ENCODE measurements around the gene TTC29.
"Not testable (repeated sequence)": the region's sequence is repeated elsewhere in the genome, so short reads cannot be mapped to it uniquely, and the experiment has no call there.

Gene TTC29

DNA sequence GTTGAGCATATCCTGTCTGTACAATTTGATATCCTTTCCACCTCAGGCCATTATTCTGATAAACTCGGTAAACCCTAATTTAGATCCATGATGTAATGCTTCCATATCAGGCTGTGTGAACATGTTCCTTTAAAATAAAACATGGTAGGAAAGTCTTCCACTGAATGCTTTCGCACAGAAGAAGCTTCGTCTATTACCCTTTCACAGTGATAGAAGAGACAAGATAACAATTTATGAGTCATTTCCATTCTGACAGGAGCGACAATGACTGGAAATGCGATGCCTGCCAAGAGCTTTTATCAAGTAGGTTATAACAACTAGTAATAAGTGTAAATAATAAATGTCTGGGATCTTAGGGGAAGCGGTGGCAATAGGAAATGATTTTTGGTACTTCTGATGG, 98.8 kb downstream of the TTC29 start:
- no peaks in the 10 kb centered on the region for H3K4me1 ChIP-seq (ENCODE audit: control insufficient read depth, insufficient read depth, low read length)
- H3K4me3 ChIP-seq (ENCODE audit: low read length) = no peak overlapping the region
- no peaks in the 10 kb centered on the region for H3K36me3 ChIP-seq (ENCODE audit: control insufficient read depth, insufficient read depth, low read length)
- H3K9ac ChIP-seq (ENCODE audit: low read length) = no peak overlapping the region
- H3K27me3 ChIP-seq (ENCODE audit: control insufficient read depth, insufficient read depth, low read length) = no peaks in the 10 kb centered on the region
- H3K27ac ChIP-seq (ENCODE audit: low read depth, low read length) = no peak overlapping the region

DNA sequence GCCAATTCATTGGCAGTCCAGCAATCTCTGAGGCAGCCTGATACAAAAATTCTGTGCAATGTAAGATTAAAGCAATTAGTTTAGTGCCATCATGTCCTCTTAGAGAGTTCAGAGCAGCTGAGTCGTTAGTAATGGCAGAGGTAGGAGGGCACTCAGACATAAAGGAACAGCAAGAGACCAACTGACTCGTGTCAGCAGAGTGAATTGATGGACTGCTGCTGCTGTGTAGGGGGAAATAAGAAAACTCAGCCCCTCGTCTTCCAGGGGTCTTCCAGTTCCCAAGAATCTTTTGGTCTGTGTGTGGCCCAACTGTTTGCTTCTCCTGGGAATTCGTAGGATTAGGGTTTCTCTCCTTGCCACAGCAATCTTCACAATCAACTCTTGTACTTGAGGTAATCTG, 100.9 kb downstream of the TTC29 start:
- Histone ChIP-seq H3K9ac (ENCODE audit: low read length) (no peak overlapping the region), H3K27me3 (ENCODE audit: control insufficient read depth, insufficient read depth, low read length) (no peaks in the 10 kb centered on the region), H3K27ac (ENCODE audit: low read depth, low read length) (no peak overlapping the region), H3K36me3 (ENCODE audit: control insufficient read depth, insufficient read depth, low read length) (no peaks in the 10 kb centered on the region), H3K4me1 (ENCODE audit: control insufficient read depth, insufficient read depth, low read length) (no peaks in the 10 kb centered on the region), H3K4me3 (ENCODE audit: low read length) (no peak overlapping the region)

DNA sequence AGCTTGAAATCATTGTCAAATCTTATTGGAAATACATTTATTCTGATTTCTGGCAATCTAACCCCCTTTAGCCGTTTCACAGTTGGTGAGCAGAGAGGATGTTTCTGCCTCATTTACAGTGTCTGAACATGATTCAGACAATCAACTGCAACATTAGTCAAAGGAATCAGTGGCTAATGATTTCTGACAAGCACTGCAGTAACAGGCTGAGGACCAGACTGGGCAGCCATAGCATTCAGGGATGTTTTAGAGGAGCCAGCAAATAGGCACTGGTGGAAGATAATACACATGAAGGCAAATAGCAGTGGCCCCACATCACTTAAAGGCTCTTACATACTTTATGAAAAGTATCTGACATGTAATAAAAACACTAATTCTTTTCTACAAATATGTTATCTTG, 102.8 kb downstream of the TTC29 start:
- no peaks in the 10 kb centered on the region for H3K36me3 ChIP-seq (ENCODE audit: control insufficient read depth, insufficient read depth, low read length)
- no peaks in the 10 kb centered on the region for H3K4me1 ChIP-seq (ENCODE audit: control insufficient read depth, insufficient read depth, low read length)
- H3K4me3 ChIP-seq (ENCODE audit: low read length) = no peak overlapping the region
- H3K27me3 ChIP-seq (ENCODE audit: control insufficient read depth, insufficient read depth, low read length) = no peaks in the 10 kb centered on the region
- no peak overlapping the region for H3K27ac ChIP-seq (ENCODE audit: low read depth, low read length)
- no peak overlapping the region for H3K9ac ChIP-seq (ENCODE audit: low read length)

DNA sequence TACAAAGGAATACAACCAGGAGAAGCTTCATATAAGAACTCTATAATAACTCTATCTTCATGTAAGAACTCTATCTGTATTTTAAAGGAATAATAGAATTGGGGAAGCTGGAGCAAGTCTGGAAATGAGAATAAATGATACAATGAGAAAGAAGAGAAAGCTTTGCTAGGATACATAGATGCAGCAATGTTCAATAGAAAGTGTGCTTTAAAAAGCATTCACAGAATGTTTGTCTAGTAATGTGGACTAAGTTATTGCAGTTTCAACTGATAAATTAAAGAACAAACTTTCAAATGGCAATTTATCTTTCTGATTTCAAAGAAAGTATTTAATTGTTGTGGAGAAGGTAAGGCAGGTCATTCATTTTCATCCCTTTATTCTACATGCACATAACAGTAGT, 104.9 kb downstream of the TTC29 start:
- no peak overlapping the region for H3K9ac ChIP-seq (ENCODE audit: low read length)
- no peaks in the 10 kb centered on the region for H3K27me3 ChIP-seq (ENCODE audit: control insufficient read depth, insufficient read depth, low read length)
- H3K4me3 ChIP-seq (ENCODE audit: low read length) = no peak overlapping the region
- H3K27ac ChIP-seq (ENCODE audit: low read depth, low read length) = no peak overlapping the region
- H3K4me1 ChIP-seq (ENCODE audit: control insufficient read depth, insufficient read depth, low read length) = no peaks in the 10 kb centered on the region
- H3K36me3 ChIP-seq (ENCODE audit: control insufficient read depth, insufficient read depth, low read length) = no peaks in the 10 kb centered on the region

DNA sequence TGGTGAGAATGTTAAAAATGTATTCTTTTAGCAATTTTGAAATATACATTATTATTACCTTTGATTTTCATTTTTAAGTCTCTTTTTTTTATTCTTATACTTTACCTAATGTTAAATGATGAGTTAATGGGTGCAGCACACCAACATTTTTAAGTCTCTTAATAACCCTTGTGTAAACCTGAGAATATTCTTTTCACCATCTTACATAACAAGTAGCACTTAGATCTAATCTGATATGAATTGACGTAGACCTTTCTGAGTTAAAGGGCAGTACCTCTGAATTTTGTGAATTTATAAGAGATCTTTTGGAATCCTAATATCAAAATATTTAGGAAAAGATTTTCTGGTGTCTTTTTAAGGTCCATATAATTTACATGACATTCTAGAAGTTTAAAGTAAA, 110.6 kb downstream of the TTC29 start:
- no peaks in the 10 kb centered on the region for H3K4me1 ChIP-seq (ENCODE audit: control insufficient read depth, insufficient read depth, low read length)
- H3K27ac ChIP-seq (ENCODE audit: low read depth, low read length) = no peak overlapping the region
- no peaks in the 10 kb centered on the region for H3K27me3 ChIP-seq (ENCODE audit: control insufficient read depth, insufficient read depth, low read length)
- no peak overlapping the region for H3K9ac ChIP-seq (ENCODE audit: low read length)
- H3K36me3 ChIP-seq (ENCODE audit: control insufficient read depth, insufficient read depth, low read length) = no peaks in the 10 kb centered on the region
- no peak overlapping the region for H3K4me3 ChIP-seq (ENCODE audit: low read length)

DNA sequence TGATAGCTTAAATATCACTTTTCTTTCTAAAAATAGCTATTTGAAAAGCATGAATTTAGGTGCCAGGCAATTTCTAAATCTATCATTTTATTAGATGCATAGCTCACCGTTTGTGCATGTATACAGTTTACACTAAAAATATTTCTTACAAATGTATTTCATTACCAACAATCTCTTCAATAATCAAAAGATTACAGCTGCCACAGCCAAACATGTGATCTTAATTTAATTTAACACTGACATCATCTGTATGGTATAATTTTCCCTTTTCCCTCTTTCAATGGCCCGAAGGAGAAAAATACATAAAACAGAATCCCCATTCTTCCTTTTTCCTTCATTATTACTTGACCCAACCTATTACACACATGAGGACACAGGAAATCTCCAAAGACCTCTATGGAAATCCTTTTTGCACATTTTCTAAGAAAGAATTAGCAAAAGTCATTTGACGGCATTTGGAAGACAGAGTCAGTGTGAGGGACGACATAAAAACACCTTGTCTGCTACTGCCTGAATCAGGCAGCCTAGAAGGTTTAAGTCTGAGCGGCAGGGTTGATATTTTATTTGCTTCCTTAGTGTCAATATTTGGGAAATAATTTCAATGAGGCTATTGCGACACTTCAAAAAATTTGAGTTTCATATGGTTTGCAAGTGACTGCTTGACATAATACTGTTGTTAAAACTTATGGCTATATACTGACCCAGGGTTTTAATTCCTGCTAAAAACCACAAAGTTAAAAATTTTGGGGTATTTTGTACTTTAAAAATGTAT, 111.2 kb downstream of the TTC29 start:
- H3K27ac ChIP-seq (ENCODE audit: low read depth, low read length) = no peak overlapping the region
- no peaks in the 10 kb centered on the region for H3K27me3 ChIP-seq (ENCODE audit: control insufficient read depth, insufficient read depth, low read length)
- no peak overlapping the region for H3K4me3 ChIP-seq (ENCODE audit: low read length)
- no peaks in the 10 kb centered on the region for H3K36me3 ChIP-seq (ENCODE audit: control insufficient read depth, insufficient read depth, low read length)
- H3K9ac ChIP-seq (ENCODE audit: low read length) = no peak overlapping the region
- H3K4me1 ChIP-seq (ENCODE audit: control insufficient read depth, insufficient read depth, low read length) = no peaks in the 10 kb centered on the region

DNA sequence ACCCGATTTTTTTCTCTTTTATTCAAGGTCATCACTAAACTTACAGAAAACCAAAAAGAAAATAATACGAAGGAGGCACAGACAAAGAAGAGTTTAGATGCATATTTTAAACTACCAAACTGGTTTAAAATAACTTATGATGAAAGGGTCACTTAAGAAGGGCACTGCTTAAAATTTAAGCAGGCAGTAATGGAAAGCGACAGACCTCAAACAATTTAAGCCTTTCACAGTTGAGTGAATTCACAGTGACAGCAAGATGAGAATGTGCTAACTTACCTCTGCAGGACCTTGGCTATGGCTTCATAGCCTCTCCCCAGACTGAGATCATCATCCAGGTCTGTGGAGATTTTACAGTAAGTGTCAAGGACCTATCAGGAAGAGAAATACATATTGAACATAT, 112.1 kb downstream of the TTC29 start:
- Histone ChIP-seq H3K27me3 (ENCODE audit: control insufficient read depth, insufficient read depth, low read length) (no peaks in the 10 kb centered on the region), H3K36me3 (ENCODE audit: control insufficient read depth, insufficient read depth, low read length) (no peaks in the 10 kb centered on the region), H3K4me1 (ENCODE audit: control insufficient read depth, insufficient read depth, low read length) (no peaks in the 10 kb centered on the region), H3K27ac (ENCODE audit: low read depth, low read length) (no peak overlapping the region), H3K9ac (ENCODE audit: low read length) (no peak overlapping the region), H3K4me3 (ENCODE audit: low read length) (no peak overlapping the region)

DNA sequence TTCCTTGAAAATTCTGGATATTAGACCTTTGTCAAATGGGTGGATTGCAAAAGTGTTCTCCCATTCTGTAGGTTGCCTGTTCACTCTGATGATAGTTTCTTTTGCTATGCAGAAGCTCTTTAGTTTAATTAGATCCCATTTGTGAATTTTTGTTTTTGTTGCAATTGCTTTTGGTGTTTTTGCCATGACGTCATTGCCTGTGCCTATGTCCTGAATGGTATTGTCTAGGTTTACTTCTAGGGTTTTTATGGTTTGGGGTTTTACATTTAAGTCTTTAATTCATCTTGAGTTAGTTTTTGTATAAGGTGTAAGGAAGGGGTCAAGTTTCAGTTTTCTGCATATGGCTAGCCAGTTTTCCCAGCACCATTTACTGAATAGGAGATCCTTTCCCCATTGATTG, 122.7 kb downstream of the TTC29 start:
- not testable (repeated sequence) for H3K27ac ChIP-seq (ENCODE audit: low read depth, low read length)

DNA sequence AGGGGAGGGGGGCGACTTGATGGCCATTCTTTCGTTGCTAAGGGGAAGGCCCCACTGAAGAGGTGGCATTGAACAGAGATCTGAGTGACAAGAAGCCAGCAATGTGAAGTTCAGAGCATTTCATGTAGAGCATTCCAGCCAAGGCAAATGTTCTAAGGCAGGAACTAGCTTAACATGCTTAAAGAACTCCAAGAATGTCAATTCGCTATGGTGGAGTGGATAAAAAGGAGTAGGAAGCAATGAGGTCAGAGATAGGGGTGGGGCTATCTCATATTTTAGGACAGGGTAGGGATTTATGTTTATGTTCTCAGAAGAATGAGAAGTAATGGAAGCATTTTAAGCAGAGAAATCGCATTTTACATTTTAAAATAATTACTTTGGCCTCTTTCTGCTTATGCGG, 130.9 kb downstream of the TTC29 start:
- no peaks in the 10 kb centered on the region for H3K27me3 ChIP-seq (ENCODE audit: control insufficient read depth, insufficient read depth, low read length)
- no peaks in the 10 kb centered on the region for H3K4me1 ChIP-seq (ENCODE audit: control insufficient read depth, insufficient read depth, low read length)
- H3K4me3 ChIP-seq (ENCODE audit: low read length) = no peak overlapping the region
- no peak overlapping the region for H3K27ac ChIP-seq (ENCODE audit: low read depth, low read length)
- H3K9ac ChIP-seq (ENCODE audit: low read length) = no peak overlapping the region
- H3K36me3 ChIP-seq (ENCODE audit: control insufficient read depth, insufficient read depth, low read length) = no peaks in the 10 kb centered on the region

More for the DNA sequence above, 122.7 kb downstream of the TTC29 start:
- H3K9ac ChIP-seq (ENCODE audit: low read length); H3K4me3 ChIP-seq (ENCODE audit: low read length); H3K27me3 ChIP-seq (ENCODE audit: control insufficient read depth, insufficient read depth, low read length); H3K4me1 ChIP-seq (ENCODE audit: control insufficient read depth, insufficient read depth, low read length); H3K36me3 ChIP-seq (ENCODE audit: control insufficient read depth, insufficient read depth, low read length): not testable (repeated sequence)

DNA sequence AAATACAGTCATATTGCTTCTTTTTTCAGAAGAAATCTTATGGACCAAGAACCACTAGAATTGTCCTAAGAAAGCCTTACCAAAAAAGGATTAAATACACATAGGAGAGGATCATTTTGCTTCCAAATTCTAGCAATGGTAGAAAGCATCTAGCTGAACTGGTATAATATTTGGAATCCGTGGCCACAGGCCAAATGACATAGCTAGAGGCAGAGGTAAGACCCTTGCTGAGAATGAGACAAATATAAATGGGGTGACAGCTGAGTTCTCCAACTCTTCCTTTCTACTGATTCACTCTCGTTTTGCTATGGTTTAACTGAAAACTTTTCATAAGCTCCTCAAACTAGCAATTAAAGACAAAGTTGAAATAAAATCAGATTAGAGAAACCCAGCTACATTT, 150.0 kb downstream of the TTC29 start:
- Histone ChIP-seq H3K9ac (ENCODE audit: low read length) (no peak overlapping the region), H3K4me3 (ENCODE audit: low read length) (no peak overlapping the region), H3K4me1 (ENCODE audit: control insufficient read depth, insufficient read depth, low read length) (no peaks in the 10 kb centered on the region), H3K27me3 (ENCODE audit: control insufficient read depth, insufficient read depth, low read length) (no peaks in the 10 kb centered on the region), H3K36me3 (ENCODE audit: control insufficient read depth, insufficient read depth, low read length) (no peaks in the 10 kb centered on the region), H3K27ac (ENCODE audit: low read depth, low read length) (no peak overlapping the region)

DNA sequence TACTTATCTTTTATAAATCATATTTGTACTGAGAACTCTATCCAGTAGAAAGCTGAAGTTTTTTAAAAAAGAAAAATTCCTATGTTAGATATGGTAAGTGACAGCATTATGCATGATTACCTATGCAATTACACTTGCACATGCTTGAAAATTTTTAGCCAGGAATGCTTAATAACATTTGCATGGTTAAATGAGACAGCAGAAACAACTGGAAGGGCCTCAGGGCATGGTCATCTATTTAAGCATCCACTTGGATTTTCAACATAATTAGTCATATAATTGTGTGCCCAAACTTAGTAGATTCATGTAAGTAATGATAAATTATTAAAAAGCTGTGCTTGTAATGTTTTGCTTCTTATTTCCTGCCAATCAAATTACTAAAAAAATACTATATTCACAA, 151.9 kb downstream of the TTC29 start:
- Histone ChIP-seq H3K27ac (ENCODE audit: low read depth, low read length) (no peak overlapping the region), H3K4me1 (ENCODE audit: control insufficient read depth, insufficient read depth, low read length) (no peaks in the 10 kb centered on the region), H3K27me3 (ENCODE audit: control insufficient read depth, insufficient read depth, low read length) (no peaks in the 10 kb centered on the region), H3K9ac (ENCODE audit: low read length) (no peak overlapping the region), H3K4me3 (ENCODE audit: low read length) (no peak overlapping the region), H3K36me3 (ENCODE audit: control insufficient read depth, insufficient read depth, low read length) (no peaks in the 10 kb centered on the region)

DNA sequence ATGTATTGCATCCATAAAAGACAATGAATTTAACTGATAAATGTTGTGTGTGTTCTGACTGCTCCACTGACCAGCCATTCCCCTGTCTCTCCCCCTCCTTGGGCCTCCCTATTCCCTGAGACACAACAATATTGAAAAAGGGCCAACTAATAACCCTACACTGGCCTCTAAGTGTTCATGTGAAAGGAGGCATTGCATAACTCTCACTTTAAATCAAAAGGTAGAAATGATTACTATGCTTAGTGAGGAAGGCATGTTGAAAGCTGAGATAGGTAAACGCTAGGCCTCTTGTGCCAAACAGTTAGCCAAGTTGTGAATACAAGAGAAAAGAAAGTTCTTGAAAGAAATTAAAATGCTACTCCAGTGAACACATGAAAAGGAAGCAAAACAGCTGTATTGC, 154.2 kb downstream of the TTC29 start:
- Histone ChIP-seq H3K9ac (ENCODE audit: low read length) (no peak overlapping the region), H3K36me3 (ENCODE audit: control insufficient read depth, insufficient read depth, low read length) (no peaks in the 10 kb centered on the region), H3K4me3 (ENCODE audit: low read length) (no peak overlapping the region), H3K4me1 (ENCODE audit: control insufficient read depth, insufficient read depth, low read length) (no peaks in the 10 kb centered on the region), H3K27me3 (ENCODE audit: control insufficient read depth, insufficient read depth, low read length) (no peaks in the 10 kb centered on the region), H3K27ac (ENCODE audit: low read depth, low read length) (no peak overlapping the region)

DNA sequence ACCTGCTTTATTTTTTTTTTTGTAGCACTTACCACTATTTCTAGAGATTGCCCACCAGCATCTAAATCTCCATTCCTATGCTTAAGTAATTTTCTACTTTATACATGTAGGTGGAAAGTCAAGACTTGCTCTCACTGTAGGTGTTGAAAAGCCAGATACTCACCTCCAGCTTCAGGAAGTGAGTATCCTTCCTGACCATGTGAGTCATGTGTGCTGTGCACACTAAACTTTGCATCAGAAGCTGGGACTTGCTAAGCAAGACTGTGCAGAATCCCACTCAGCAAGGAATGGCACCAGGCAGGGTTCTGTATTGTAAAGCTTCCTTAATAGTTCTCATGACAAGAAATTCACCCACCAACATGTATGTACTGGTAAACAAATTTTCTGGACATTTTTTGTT, 155.1 kb downstream of the TTC29 start:
- Histone ChIP-seq H3K4me1 (ENCODE audit: control insufficient read depth, insufficient read depth, low read length) (no peaks in the 10 kb centered on the region), H3K27ac (ENCODE audit: low read depth, low read length) (no peak overlapping the region), H3K4me3 (ENCODE audit: low read length) (no peak overlapping the region), H3K9ac (ENCODE audit: low read length) (no peak overlapping the region), H3K36me3 (ENCODE audit: control insufficient read depth, insufficient read depth, low read length) (no peaks in the 10 kb centered on the region), H3K27me3 (ENCODE audit: control insufficient read depth, insufficient read depth, low read length) (no peaks in the 10 kb centered on the region)
